Measurements from ENCODE around the gene RBM10.

RBM10 gene

DNA sequence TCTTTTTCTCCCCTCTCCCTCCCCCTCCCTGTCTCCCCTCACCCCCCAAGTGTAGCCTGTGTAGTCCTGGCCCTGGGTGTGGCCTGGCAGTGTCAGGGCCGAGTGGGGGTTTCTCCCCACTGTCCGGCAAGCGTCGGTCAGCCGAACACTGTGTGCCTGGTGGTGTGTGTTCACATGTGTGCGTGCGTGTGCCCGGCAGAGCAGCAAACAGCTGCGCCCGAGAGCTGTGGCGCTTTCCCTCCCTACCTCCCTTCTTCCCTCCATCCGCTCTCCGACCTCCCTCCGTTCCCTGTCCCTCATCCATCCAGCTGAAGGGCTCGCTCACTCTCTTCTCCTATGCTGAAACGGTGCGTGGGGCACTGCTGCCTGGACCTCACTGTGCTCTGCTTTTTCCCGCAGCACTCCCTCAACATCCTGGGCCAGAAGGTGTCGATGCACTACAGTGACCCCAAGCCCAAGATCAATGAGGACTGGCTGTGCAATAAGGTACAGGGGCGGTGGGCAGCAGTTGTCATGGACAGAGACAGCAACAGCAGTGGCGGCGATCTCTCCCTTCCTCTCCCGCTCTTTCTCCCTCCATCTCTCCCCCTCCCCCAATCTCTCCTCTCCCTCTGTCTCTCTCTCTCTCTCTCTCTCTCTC lies 31.2 kb downstream of the RBM10 start:
- DNase-seq, result no peak

- no peak for DNase-seq
Measured at GRCh38 chrX:47177079-47177478, 32.1 kb downstream of the RBM10 start.

GRCh38 chrX:47178337-47178736 lies 33.3 kb downstream of the RBM10 start:
- no peak for DNase-seq

DNA sequence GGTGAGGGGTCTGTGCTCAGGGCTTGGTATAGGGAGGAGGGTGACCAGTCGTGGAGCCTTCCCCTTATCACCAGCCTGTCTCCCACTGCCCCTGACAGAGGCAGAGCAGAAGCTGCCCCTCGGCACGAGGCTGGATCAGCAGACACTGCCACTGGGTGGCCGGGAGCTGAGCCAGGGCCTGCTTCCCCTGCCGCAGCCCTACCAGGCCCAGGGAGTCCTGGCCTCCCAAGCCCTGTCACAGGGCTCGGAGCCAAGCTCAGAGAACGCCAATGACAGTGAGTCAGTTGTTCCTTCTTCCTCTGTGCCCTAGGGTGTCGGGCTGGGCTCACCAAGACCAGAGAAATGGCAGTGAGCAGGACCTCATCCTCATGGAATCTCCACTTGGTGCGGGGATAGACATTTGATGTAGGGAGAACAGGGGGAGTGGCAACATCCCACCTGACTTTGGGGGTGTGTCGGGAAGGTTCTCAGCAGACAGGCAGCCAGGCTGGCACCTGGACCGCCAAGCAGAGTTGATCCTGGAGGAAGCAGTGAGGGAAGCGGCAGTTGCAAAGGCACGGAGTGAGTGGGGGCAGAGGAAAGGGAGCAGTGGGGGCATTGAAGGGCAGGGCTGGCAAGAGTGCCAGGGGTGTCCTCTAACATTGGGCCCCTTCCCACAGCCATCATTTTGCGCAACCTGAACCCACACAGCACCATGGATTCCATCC lies 34.4 kb downstream of the RBM10 start:
- no peak for DNase-seq

DNA sequence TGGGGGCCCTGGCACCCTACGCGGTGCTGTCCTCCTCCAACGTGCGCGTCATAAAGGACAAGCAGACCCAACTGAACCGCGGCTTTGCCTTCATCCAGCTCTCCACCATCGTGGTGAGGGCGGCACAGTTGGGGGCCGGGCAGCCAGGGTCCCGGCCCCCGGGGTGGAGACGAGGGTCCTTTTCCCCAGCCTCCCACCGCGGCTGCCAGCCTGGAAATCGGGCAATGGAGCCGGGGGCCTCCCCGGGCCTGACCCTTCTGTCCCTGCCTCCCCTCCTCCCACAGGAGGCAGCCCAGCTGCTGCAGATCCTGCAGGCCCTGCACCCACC lies 34.9 kb downstream of the RBM10 start:
- no peak for DNase-seq

DNA sequence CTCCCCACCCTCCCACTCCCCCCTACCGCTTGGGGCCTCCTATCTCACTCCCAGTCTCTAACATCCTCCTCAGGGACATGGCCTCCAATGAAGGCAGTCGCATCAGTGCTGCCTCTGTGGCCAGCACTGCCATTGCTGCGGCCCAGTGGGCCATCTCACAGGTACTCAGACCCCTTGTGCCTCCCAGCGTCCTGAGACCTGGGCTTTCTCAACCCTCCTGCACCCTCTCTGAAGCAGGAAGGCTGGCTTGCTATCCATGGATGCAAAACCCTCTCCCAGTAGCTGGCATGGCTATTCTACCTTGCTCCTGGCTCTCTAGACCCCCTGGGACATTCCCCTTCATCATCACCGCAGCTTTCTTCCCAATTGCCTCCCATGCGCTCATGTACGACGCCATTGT lies 35.3 kb downstream of the RBM10 start:
- no peak for DNase-seq

- no peak for DNase-seq
Measured at GRCh38 chrX:47181301-47181700, 36.3 kb downstream of the RBM10 start.

DNA sequence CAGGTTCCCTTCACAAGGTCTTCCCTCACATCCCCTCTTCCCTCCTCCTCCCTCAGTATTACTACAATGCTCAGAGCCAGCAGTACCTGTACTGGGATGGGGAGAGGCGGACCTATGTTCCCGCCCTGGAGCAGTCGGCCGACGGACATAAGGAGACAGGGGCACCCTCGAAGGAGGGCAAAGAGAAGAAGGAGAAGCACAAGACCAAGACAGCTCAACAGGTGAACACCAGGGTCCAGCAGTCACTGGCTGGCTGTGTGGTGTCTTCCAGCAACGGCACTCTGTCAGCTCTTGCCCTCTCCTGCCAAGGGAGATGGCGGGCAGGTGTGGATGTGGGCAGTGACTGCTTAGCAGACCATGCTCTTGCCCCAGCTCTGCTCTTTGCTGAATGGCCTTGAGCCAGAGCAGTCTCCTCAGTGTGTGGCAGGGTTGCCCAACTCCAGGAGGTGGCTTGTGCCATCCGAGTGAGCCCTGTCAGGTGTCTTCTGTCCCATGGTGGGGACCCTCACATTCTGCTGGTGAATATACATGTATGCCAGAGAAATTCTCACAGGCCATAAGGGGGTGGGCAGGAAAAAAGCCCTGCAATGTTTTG lies 37.2 kb downstream of the RBM10 start:
- no peak for DNase-seq

GRCh38 chrX:47184486-47184885 lies 39.5 kb downstream of the RBM10 start:
- no peak for DNase-seq

GRCh38 chrX:47185241-47185640 lies 40.2 kb downstream of the RBM10 start:
- DNase-seq, result no peak

DNA sequence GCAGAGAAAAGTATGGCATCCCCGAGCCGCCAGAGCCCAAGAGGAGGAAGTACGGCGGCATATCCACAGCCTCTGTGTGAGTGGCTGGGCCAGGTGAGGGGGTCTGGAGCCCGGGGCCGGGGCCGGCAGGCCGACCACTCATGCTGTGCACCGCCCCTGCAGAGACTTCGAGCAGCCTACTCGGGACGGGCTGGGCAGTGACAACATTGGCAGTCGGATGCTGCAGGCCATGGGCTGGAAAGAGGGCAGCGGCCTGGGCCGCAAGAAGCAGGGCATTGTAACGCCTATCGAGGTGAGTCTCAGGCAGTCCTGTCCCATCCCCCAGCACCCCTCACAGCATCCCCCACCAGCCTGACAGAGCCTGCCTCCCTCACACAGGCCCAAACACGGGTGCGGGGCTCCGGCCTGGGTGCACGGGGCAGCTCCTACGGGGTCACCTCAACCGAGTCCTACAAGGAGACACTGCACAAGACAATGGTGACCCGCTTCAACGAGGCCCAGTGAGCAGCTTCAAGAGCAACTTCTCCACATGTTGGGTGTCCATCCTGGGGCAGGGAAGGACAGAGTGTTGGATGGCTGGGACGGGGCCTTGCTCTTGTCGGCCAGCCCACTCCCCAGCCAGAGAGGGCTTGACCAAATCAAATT lies 41.2 kb downstream of the RBM10 start:
- no peak for DNase-seq

DNA sequence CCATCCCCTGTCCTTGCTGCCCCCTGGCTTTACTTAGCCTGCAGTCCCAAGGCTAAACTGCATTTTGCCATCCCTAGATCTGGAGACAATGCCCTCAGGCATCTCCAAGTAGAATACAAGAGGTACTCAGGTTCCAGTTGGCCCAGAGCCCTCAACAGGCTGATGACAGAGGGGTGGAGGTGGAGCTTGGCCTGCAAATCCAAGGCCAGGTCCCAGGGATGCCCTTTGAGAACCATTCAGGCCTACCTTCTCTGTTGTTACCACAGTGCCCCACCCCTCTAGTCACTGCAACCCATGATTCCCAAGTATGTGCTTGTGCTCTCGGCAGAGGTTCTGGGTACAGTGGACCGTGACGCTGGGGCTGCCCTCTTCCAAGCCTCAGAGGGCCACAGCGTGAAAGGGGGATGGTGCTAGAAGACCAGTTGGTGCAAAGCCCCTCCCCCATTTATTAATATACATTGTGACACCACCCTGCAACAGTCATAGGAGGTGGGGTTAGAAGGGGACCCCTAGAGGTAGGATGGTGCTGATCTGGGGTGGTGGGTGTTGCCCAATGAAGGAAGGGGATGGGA lies 42.2 kb downstream of the RBM10 start:
- peak; percentile 40 for DNase-seq

GRCh38 chrX:47189906-47190305 lies 44.9 kb downstream of the RBM10 start:
- DNase-seq, result no peak

- DNase-seq, result peak; percentile 81
Measured at GRCh38 chrX:47190445-47191269, 45.6 kb downstream of the RBM10 start.

- DNase-seq, result peak; percentile 26
Measured at GRCh38 chrX:47191331-47191730, 46.3 kb downstream of the RBM10 start.

- no peak for DNase-seq
Measured at GRCh38 chrX:47191806-47192401, 46.9 kb downstream of the RBM10 start.

GRCh38 chrX:47193475-47194193 lies 48.6 kb downstream of the RBM10 start, which contains the start of gene UBA1:
TSS of gene UBA1 (plus strand) at chrX:47193829. CDS start at chrX:47198803, 4,974 bp downstream.
- peak; percentile 77 for DNase-seq

- no peak for DNase-seq
Measured at GRCh38 chrX:47194194-47194787, 49.3 kb downstream of the RBM10 start.

DNA sequence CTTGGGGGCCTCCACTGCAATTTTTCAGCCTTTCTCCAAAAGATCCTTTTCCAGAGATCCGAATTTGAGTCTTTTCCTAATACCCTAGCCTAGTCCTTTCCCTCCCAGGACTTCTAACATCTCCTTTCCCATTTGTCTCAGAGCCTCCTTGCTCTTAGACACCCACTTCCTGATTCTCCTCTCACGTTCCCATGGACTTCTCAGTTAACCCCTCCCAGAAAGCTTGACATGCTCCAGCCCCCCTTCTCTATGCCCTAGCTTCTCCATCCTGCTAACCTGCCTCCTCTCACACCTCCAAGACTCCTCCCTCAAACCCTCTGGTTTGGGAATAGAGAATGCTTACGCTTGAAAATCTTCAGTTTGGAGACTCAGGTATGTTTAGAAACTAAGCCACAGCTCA lies 51.1 kb downstream of the RBM10 start:
- no peak for DNase-seq

GRCh38 chrX:47197526-47197925 lies 52.5 kb downstream of the RBM10 start:
- no peak for DNase-seq

DNA sequence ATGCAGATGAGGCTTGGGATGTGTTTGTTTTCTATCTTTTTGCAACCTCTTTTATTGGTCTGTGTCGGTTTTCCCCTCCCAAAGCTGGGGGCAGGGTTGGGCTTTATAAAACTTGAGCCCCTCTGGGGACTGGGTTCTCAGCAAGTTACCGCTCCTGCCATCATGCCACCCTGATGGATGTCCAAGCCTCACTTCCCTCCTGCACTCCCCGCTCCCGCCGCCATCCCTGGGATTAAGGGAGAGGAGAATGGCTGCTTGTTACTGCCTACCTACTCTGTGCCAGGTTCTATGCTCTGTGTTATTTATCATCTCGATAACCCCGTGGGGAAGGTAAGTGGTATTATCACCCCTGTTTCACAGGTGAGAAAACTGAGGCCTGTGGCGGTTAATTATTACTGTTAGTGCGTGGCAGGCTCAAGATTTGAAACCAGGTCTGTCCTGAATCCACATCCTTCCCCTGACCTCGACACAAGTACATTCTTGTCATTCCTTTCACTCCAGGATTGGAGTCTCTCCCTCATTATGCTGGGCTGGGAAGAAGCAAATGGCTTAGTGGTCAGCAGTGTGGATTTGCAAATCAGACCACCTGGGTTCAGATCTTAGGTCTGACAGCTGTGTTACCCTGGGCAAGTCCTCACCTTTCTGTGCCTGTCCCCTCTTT lies 53.1 kb downstream of the RBM10 start:
- no peak for DNase-seq

Data from DMS79 treated with DMSO at 0.1 percent for 48 hours (cell line).